Endothelial cell (in vitro differentiated cells): ENCODE results near the gene LCN2. TPM values are rescaled to one million over a fixed set of nuclear protein-coding genes. Genes with fewer than 3 reads are reported as not detected.

Experiments used
- DNase-seq: peaks from one replicate; pipeline ENCODE4 v3.0.0; 2021; ENCODE audit warnings: low spot score
- H3K27ac Mint-ChIP-seq: one replicate; pipeline ENCODE4 v1.8.0; 2021; ENCODE audit warnings: mixed read lengths, inconsistent platforms; ENCODE audit not compliant: unreplicated experiment
- H3K27me3 Mint-ChIP-seq: one replicate; pipeline ENCODE4 v1.8.0; 2021; ENCODE audit warnings: mild to moderate bottlenecking, moderate library complexity, mixed read lengths, inconsistent platforms; ENCODE audit not compliant: unreplicated experiment
- H3K36me3 Mint-ChIP-seq: one replicate; pipeline ENCODE4 v1.8.0; 2021; ENCODE audit warnings: mild to moderate bottlenecking, low read depth, mixed read lengths, inconsistent platforms; ENCODE audit not compliant: unreplicated experiment
- H3K4me1 Mint-ChIP-seq: one replicate; pipeline ENCODE4 v1.8.0; 2021; ENCODE audit warnings: mild to moderate bottlenecking, mixed read lengths, inconsistent platforms; ENCODE audit not compliant: unreplicated experiment
- H3K4me3 Mint-ChIP-seq: one replicate; pipeline ENCODE4 v1.8.0; 2021; ENCODE audit warnings: mild to moderate bottlenecking, mixed read lengths, inconsistent platforms; ENCODE audit not compliant: unreplicated experiment
- H3K9me3 Mint-ChIP-seq: one replicate; pipeline ENCODE4 v1.8.0; 2021; ENCODE audit warnings: mixed read lengths, inconsistent platforms; ENCODE audit not compliant: unreplicated experiment
- total RNA-seq: library from RNA; stranded (reverse); fragmentation: NEBNext Ultra II Directional; extraction: Animal tissue kit (Norgen Biotek cat#: 25700); gene quantifications from one replicate; pipeline ENCODE4 v1.2.1, GENCODE V29; 2021; ENCODE audit not compliant: unreplicated experiment
- TF ChIP-seq, protein P1 (sequence below): fragments of 200-600 bp; sonication (generic); IDR thresholded peaks from one replicate; pipeline ENCODE4 v1.5.0; 2021; ENCODE audit warnings: antibody characterized with exemption; ENCODE audit not compliant: unreplicated experiment

LCN2 gene
- total RNA-seq, 1 donor from 2014 or later, result not detected

DNA sequence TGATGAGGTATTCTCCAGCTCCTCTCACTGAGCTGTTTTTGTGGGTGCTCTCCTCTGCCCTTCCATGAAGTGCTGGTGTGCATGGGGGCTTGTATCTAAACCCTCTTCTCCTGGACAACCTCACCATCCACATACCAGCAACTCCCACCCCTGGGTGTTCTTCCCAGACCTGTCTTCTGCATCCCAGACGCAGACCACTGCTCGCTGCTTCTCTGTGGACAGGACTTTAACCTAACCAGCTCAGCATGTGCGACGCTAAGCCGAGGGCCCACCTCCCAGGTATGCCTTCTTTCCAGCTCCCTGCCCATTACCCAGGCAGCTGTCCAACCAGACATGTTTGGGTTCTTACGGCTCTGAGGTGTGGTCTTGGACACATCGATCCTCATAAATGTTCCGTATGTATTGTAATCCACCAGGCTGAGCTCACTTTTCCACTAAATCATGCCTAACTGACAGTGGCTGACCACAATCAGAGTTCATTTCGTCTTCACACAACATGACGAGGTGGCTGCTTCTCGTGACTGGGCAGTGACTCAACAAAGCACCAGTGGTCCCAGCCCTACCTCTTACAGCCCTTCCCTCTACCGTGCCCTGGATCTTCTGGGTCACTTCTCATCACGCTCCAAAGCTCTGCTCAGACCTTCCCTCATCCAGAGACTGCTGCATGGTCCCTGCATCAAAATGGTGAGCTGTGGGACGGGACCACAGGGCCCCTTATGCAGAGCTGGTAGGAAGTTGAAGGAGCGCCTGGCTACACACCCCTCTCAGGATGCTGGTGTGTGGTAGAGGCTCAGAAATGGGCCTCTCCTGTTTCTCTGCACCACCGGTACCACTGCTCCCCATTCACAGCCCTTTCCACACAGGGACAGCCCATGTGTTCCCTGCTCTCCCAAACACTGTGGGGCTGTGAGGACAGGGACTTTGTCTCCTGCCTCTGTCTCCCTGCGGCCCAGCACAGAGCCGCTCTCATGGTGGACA, 12.1 kb upstream of the LCN2 start:
- Mint-ChIP-seq H3K27me3 (peaks cover 6% of the 10 kb centered on the region), H3K4me1 (peaks cover 8% of the 10 kb centered on the region), H3K36me3 (no peaks in the 10 kb centered on the region), H3K27ac (no peak overlapping the region), H3K9me3 (no peaks in the 10 kb centered on the region), H3K4me3 (no peak overlapping the region)
- TF ChIP-seq, protein P1, sequence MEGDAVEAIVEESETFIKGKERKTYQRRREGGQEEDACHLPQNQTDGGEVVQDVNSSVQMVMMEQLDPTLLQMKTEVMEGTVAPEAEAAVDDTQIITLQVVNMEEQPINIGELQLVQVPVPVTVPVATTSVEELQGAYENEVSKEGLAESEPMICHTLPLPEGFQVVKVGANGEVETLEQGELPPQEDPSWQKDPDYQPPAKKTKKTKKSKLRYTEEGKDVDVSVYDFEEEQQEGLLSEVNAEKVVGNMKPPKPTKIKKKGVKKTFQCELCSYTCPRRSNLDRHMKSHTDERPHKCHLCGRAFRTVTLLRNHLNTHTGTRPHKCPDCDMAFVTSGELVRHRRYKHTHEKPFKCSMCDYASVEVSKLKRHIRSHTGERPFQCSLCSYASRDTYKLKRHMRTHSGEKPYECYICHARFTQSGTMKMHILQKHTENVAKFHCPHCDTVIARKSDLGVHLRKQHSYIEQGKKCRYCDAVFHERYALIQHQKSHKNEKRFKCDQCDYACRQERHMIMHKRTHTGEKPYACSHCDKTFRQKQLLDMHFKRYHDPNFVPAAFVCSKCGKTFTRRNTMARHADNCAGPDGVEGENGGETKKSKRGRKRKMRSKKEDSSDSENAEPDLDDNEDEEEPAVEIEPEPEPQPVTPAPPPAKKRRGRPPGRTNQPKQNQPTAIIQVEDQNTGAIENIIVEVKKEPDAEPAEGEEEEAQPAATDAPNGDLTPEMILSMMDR, result no peak
- no peak for DNase-seq

DNA sequence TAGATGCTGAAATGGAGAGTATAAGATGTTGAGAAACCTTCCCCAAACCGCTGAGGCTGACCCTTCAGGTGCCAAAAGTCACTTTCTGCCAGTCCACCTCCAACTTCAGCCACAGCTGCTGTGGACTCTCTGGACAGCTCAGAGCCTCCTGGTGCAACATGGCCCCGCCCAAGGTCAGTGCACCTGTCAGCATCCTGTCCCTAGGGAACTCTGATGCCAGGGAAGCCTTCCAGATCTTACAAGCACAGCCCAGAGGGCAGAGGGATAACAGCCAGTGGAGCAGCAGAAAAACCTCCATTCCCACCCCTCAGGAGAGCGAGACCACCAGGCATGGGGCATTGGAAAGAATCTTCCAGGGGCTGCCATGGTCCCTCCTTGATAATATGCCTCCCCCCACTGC, 11.3 kb upstream of the LCN2 start:
- H3K27ac Mint-ChIP-seq, result no peak overlapping the region
- TF ChIP-seq, protein P1, result no peak
- no peaks in the 10 kb centered on the region for H3K9me3 Mint-ChIP-seq
- peaks cover 6% of the 10 kb centered on the region for H3K4me1 Mint-ChIP-seq
- H3K36me3 Mint-ChIP-seq, result no peaks in the 10 kb centered on the region
- no peak for DNase-seq
- H3K27me3 Mint-ChIP-seq, result peaks cover 4% of the 10 kb centered on the region
- no peak overlapping the region for H3K4me3 Mint-ChIP-seq

DNA sequence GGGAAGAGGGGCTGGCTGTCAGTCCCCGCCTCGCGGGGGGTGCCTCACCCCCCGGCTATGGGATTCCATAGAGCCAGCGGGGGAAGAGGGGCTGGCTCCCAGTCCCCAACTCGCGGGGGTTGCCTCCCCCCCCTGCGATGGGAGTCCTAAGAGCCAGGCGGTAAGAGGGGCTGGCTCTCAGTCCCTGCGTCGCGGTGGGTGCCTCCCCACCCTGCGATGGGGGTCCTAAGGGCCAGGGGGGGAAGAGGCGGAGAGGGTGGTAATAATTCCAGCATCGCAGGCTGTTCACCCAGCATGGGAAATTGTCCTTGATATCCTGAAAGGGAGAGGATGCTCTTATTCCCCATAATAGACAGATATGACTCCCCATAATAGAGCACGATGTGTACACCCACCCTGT, 9.6 kb upstream of the LCN2 start:
- peaks cover 6% of the 10 kb centered on the region for H3K4me1 Mint-ChIP-seq
- no peak for DNase-seq
- no peak overlapping the region for H3K27ac Mint-ChIP-seq
- TF ChIP-seq, protein P1, result no peak
- no peak overlapping the region for H3K4me3 Mint-ChIP-seq
- H3K9me3 Mint-ChIP-seq, result no peaks in the 10 kb centered on the region
- H3K36me3 Mint-ChIP-seq, result no peaks in the 10 kb centered on the region
- peaks cover 5% of the 10 kb centered on the region for H3K27me3 Mint-ChIP-seq

DNA sequence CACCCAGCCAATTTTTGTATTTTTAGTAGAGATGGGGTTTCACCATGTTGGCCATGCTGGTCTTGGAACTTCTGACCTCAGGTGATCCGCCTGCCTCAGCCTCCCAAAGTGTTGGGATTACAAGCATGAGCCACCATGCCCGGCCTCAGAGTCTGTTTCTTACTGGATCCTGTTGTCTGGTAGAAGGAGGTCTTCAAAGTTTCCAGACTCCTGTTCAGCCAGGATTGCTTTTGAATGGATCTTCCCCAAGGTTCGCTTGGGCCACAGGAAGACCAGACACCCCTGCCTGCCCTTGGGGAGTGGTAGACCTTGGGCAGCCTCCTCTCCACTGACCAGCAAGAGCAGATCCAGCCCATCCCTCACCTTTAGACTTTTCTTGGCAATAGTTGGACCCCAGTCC, 7.6 kb upstream of the LCN2 start:
- TF ChIP-seq, protein P1, result no peak
- Mint-ChIP-seq H3K4me1 (peaks cover 6% of the 10 kb centered on the region), H3K9me3 (no peaks in the 10 kb centered on the region), H3K4me3 (no peak overlapping the region), H3K27ac (no peak overlapping the region), H3K36me3 (no peaks in the 10 kb centered on the region), H3K27me3 (peaks cover 5% of the 10 kb centered on the region)
- DNase-seq, result no peak

DNA sequence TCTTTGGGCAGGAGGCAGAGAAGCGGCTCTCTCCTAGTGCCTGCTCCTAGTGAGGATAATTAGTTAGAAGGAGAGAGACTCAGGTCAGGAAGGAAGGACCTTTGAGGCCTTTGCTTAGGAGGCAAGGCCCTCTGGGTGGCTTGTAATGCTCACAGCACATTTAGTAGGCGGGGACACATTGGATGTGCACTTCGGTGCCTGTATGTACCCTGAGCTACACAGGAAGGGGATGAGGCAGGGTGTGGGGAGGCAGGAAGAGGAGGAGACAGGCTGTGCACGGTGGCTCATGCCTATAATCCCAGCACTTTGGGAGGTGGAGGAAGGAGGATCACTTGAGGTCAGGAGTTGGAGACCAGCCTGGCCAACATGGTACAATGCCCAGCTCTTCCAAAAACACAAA, 7.2 kb upstream of the LCN2 start:
- Mint-ChIP-seq H3K4me1 (peaks cover 6% of the 10 kb centered on the region), H3K27ac (no peak overlapping the region), H3K9me3 (no peaks in the 10 kb centered on the region), H3K4me3 (no peak overlapping the region), H3K36me3 (no peaks in the 10 kb centered on the region), H3K27me3 (peaks cover 8% of the 10 kb centered on the region)
- DNase-seq, result no peak
- TF ChIP-seq, protein P1, result no peak
